Measurements from ENCODE around the gene CAPZA1. TPM values are rescaled to one million over a fixed set of nuclear protein-coding genes. Genes with fewer than 3 reads are reported as not detected.

Gene CAPZA1
- total RNA-seq, 1 experiment from 2014 or later: 148 TPM

DNA sequence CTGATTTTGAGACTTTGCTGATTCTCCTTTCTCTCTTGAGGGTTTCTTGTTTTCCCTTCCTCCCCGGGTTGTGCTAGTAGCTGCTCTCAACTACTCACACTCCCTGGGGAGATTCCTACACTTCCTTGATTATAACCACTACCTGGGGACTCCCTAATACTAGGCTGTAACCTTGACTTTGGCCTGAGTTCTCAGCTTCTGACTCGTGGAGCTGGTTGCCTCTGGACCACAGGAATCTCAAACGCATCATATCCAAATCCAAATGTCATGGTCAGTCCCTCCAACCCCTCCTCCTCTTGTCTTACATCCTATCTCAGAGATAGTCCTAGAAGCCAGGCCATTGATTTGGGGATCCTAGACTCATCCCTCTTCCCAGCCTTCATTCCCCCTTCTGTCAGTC is 66.8 kb downstream of the CAPZA1 start:
- H3K27ac ChIP-seq (ENCODE audit: low read depth, low read length): no peak overlapping the region
- POLR2A ChIA-PET: no interaction called here

GRCh38 chr1:112686835-112687234 is 67.2 kb downstream of the CAPZA1 start:
- ChIA-PET POLR2A (no interaction called here), CTCF (no interaction called here), RAD21 (ENCODE audit: low non-redundant PET in 1 of 2, low total read pairs in 2 of 2, uncharacterized antibody in 2 of 2, unreplicated experiment in 2 of 2) (no interaction called here)
- DNase-seq (ENCODE audit: low read depth, low spot score) (no peak), ATAC-seq (0 out of 2 replicates have a peak, but pooled peaks have one; percentile 14)
- Histone ChIP-seq H3K79me2 (ENCODE audit: insufficient read depth, low read length) (0 out of 2 replicates have a peak, but pooled peaks cover 15% of the 10 kb centered on the region), H4K20me1 (ENCODE audit: insufficient read depth) (no peaks in the 10 kb centered on the region), H3K4me3 (replicated peaks in 1 of 2; ENCODE audit: low read depth in 1 of 2, low read length in 2 of 2) (no peak overlapping the region), H3K4me2 (ENCODE audit: low read length) (no peak overlapping the region), H2AFZ (ENCODE audit: low read depth, low read length, poor library complexity, severe bottlenecking) (no peak overlapping the region), H3K9me2 (ENCODE audit: insufficient read depth) (no peaks in the 10 kb centered on the region), H3K4me1 (ENCODE audit: control insufficient read depth in 1 of 2, insufficient read depth in 2 of 2, low read length in 2 of 2) (no peaks in the 10 kb centered on the region; a peak in 1 of 4 replicates), H3K27ac (ENCODE audit: low read depth, low read length) (no peak overlapping the region), H3K27me3 (ENCODE audit: insufficient read depth, low read length) (no peaks in the 10 kb centered on the region), H3K36me3 (ENCODE audit: control insufficient read depth in 1 of 2, insufficient read depth in 2 of 2, low read length in 2 of 2) (peaks cover 0 to 10% of the 10 kb centered on the region in 2 experiments; a peak in 2 of 4 replicates), H3K9ac (ENCODE audit: low read length) (no peak overlapping the region), H3K9me3 (ENCODE audit: control insufficient read depth in 1 of 2, insufficient read depth in 1 of 2, low read depth in 1 of 2, low read length in 2 of 2) (no peaks in the 10 kb centered on the region)
- no TSS peak for BruUV-seq (replicated peaks)
- TF ChIP-seq POLR2AphosphoS5 (IDR thresholded peaks at IDR 0.05; ENCODE audit: low read depth, low read length) (no peak), CBX3 (IDR thresholded peaks at IDR 0.05; ENCODE audit: low read depth) (no peak), SIN3A (IDR thresholded peaks at IDR 0.05; ENCODE audit: low read depth) (no peak)
- TF ChIP-seq, protein P1, sequence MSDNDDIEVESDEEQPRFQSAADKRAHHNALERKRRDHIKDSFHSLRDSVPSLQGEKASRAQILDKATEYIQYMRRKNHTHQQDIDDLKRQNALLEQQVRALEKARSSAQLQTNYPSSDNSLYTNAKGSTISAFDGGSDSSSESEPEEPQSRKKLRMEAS (IDR thresholded peaks at IDR 0.05): no peak
- intact Hi-C loops (cut with micrococcal nuclease): no loop called here

More for the DNA sequence above, 66.8 kb downstream of the CAPZA1 start:
- Histone ChIP-seq H3K36me3 (ENCODE audit: control insufficient read depth in 1 of 2, insufficient read depth in 2 of 2, low read length in 2 of 2) (peaks cover 0 to 6% of the 10 kb centered on the region in 2 experiments; a peak in 2 of 4 replicates), H3K4me3 (replicated peaks in 1 of 2; ENCODE audit: low read depth in 1 of 2, low read length in 2 of 2) (no peak overlapping the region), H3K9me3 (ENCODE audit: control insufficient read depth in 1 of 2, insufficient read depth in 1 of 2, low read depth in 1 of 2, low read length in 2 of 2) (no peaks in the 10 kb centered on the region), H3K79me2 (ENCODE audit: insufficient read depth, low read length) (0 out of 2 replicates have a peak, but pooled peaks cover 15% of the 10 kb centered on the region), H3K27me3 (ENCODE audit: insufficient read depth, low read length) (no peaks in the 10 kb centered on the region), H3K4me2 (ENCODE audit: low read length) (no peak overlapping the region), H2AFZ (ENCODE audit: low read depth, low read length, poor library complexity, severe bottlenecking) (no peak overlapping the region), H3K9ac (ENCODE audit: low read length) (no peak overlapping the region), H3K9me2 (ENCODE audit: insufficient read depth) (no peaks in the 10 kb centered on the region), H4K20me1 (ENCODE audit: insufficient read depth) (no peaks in the 10 kb centered on the region), H3K4me1 (ENCODE audit: control insufficient read depth in 1 of 2, insufficient read depth in 2 of 2, low read length in 2 of 2) (no peaks in the 10 kb centered on the region; a peak in 1 of 4 replicates)
- ChIA-PET RAD21 (ENCODE audit: low non-redundant PET in 1 of 2, low total read pairs in 2 of 2, uncharacterized antibody in 2 of 2, unreplicated experiment in 2 of 2) (interaction anchor here in 1 of 2 experiments (0.5 kb wide), 1 partner anchor 17 kb away, joined by 3 read pairs; no protein-coding TSS in a partner anchor), CTCF (no interaction called here)
- ATAC-seq (no peak), DNase-seq (ENCODE audit: low read depth, low spot score) (no peak)
- TF ChIP-seq POLR2A (IDR thresholded peaks at IDR 0.05; ENCODE audit: borderline replicate concordance, extremely low read depth, insufficient read depth, insufficient read length) (no peak), CEBPB (IDR thresholded peaks at IDR 0.05; ENCODE audit: low read depth) (no peak), POLR2AphosphoS5 (IDR thresholded peaks at IDR 0.05; ENCODE audit: low read depth, low read length) (no peak), EZH2phosphoT487 (IDR thresholded peaks at IDR 0.05; ENCODE audit: borderline replicate concordance) (no peak), EZH2 (IDR thresholded peaks at IDR 0.05) (no peak), RAD21 (IDR thresholded peaks at IDR 0.05; ENCODE audit: low read depth) (no peak), FOSL1 (IDR thresholded peaks at IDR 0.05; ENCODE audit: low read depth) (no peak), EGR1 (IDR thresholded peaks at IDR 0.05; ENCODE audit: low read depth) (no peak), SRF (IDR thresholded peaks at IDR 0.05; ENCODE audit: low read depth) (no peak), JUND (IDR thresholded peaks at IDR 0.05) (no peak), ZFX (IDR thresholded peaks at IDR 0.05) (no peak)
- BruUV-seq (replicated peaks): no TSS peak
- intact Hi-C loops (cut with micrococcal nuclease): no loop called here
